Inflammatory macrophage treated with lipopolysaccharide for 4 hours (primary cell): ENCODE data around the gene RNF207.
A peak's percentile ranks its signal among the peaks of the same experiment; 100 is the strongest.

ENCODE experiments used
- DNase-seq: peaks from one replicate; pipeline ENCODE4 v3.0.0-alpha.2; 2020

Gene RNF207

DNA sequence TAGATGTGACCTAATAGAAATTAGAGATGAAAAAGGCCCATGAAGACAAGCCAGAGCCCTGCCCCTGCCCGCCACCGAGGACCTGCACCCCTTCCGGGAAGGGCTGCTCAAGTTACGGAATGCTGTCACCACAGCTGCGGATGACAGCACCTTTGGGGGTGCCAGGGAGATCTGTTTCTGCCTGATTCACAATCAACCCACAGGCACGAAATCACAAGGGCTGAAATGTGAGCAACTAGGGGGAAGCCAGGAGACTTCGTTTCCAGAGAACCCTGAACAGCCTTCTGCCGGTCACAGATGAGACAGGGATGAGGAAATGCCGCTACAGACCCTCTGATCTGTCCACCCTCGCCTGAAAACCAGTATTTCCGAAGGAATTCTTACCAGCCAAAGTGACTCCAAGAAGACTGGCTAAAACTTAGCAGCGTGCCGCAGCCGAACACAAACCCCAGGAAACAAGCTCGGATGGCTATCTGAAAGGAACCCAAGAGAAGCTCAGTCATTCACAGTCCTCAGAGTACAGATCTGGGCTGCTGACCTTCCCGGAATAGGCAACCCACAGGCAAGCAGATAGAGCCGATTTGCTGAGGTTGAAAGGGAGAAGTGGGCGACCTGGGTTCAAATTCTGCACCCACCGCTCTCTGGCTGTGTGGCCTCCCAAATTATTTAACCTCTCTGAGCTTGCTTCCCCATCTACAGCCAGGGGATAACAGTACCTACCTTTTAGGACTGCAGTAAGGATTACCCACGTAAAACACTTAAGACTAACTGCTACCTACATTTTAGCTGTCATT lies 28.8 kb downstream of the RNF207 start:
- DNase-seq: no peak

DNA sequence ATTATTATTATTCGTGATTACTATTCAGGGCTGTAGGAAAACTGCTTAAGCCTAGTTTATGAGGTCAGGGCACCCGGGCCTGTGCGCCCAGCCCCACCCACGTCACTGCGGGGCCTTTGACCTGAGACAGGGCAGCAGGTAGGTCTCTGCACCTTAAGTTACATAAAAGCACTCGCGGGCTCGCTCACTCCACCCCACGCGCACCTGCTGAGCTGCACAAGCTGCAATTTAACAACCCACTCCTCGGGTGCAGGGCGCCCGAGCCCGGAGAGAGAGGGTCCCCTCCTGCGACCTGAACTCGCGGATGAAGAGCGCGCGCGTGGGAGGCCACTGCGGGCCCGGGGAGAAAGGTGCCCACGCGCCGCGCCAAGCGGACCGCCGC lies 29.4 kb downstream of the RNF207 start:
- DNase-seq: no peak

DNA sequence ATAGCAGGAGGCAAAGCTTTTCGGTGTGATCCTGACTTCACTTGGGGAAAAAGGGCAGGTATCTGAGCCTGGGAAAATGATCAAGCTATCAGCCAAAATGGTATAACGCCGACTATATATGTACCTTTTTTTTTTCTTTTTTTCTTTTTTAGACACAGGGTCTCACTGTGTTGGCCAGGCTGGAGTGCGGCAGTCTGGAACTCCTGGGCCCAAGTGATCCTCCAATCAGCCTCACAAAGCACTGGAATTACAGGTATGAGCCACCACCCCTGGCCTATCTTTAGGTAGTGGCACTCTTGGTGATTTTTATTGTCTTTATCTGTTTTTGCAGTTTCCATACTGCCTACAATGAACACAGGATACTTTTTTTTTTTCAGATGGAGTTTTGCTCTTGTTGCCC lies 31.2 kb downstream of the RNF207 start:
- DNase-seq: no peak

DNA sequence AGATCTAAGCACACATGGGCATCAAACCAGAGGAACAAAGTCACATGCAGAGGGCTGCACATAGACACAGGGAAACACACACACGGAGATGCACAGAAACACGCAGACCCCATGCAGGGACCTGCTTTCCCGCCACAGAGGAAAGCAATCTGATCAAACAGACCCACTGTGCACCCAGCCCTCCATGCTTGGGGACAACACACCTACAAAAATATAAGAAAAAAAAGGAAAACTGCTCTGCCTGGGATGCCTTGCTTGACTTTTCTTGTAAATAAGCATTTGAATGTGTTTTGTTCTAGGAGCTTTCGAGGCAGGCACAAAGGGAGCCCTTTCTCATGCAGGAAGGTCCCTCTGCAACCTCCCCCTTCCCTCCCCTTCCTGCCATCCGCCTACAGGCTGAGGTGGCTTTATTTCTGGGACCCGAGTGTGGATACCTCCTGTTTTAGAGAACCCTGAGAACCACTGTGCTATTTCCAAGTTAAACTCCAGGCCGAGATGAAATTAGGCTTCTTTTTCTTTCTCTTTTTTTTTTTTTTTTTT lies 33.4 kb downstream of the RNF207 start:
- DNase-seq: no peak

DNA sequence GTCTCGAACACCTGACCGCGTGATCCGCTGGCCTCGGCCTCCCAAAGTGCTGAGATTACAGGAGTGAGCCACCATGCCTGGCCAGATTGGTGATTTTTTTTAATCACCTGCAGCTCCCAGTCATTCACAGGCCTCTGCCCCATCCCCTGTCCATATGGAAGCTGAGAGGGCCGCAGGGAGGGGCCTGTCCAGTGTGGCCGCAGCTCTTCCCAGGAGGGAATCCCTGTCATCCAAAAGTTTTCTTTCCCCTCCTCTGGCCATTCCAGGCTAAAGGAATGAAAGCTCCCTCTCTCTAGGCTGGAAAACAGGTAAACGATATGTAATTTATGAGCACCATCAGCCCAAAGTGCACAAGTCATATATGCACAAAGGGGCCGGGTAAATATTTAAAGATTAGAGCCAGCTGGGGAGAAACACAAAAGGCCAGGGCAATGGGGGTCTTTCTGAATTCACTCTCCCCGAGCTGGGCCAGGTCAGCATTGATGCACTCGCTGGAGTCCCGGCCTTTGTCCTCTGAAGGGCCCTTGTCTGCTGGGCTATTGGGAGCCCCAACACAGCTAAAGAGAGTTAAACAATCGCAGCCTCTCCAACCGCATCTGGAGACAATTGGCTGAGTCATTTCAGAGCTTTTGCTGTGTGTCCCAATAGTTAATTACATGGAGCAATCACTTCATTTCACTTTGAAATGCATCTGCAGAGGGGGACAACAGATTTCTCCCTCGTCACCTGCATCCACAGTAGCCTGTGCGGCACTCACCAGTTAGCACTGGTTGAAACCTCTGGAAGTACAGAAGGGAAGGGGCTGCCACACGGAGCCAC lies 34.2 kb downstream of the RNF207 start:
- DNase-seq: peak; percentile 32

DNA sequence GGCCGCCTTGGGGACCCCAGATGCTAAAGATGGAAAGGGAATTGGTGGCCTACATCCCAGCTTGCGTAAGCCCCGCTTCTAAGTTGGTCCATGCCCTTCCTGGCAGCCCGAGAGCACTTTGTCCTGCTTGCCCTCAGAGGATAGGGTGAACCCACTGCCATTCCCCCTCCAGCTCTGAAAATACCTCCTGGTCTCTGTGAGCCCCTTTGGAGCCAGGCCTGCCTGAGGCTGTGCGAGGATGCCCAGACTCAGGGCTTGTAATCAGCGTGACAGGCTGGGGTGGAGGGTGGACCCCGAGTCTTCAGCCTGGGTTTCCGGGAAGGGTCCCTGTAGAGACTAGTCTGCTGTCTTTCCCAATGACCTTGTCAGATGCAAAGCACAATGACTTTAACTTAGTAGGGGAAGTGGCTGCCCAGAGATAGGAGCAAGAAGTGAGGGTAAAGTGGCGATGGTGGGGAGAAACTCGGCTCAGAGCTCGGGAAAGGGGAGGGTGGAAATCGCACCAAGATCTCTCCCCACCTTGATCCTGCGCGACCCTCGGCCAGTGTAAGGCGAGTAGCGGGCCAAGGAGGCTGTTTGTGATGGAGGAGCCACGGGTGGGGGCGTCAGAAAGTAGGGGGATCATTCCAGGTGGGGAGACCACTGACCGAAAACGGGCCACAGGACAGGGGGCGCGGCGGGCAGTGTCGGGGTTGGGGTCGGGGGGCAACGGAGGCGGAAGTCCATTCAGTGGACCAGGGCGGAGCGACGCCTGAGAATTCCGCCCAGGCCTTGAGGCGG lies 35.4 kb downstream of the RNF207 start:
- DNase-seq: no peak

DNA sequence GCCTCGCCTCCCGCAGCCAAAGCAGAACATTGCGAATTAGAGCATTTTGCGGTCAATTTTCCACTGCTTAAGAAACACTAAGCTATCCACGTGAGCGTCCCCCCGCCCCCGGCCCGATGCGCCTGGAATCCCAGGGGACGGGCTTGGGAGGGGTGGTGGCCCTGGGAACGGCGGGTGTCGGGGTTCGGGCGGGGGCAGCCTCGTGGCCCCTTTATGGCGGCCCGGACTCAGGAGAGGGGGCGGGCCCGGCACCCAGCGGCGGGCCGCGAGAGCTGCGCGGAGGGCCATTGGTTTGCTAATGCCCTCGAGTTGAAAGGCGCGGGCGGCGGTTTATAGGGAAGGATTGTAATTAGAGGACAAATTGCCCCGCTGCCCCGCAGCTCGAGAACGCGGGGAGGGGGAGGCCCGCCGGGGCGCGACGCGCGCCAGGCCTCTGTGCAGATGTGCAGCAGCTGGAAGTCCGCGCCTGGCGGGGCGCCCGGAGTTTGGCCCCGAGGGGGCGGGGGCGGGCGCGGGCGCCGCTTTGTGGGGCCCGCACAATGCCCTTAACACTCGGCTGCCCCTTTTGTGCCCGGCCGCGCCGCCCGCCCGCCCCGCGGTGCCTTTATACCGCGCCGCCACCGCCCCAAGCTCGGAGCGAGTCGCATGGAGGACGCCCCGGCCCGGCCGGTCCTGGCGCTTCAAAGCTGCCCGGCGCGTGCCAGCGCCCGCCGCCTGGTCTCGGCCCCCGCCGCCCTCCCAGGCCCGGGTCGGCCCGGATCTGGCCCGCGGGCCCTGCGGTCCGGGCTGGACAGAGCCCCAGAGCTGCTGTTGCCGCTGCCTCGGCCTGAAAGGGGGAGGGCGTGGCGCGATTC lies 36.2 kb downstream of the RNF207 start:
- DNase-seq: no peak

DNA sequence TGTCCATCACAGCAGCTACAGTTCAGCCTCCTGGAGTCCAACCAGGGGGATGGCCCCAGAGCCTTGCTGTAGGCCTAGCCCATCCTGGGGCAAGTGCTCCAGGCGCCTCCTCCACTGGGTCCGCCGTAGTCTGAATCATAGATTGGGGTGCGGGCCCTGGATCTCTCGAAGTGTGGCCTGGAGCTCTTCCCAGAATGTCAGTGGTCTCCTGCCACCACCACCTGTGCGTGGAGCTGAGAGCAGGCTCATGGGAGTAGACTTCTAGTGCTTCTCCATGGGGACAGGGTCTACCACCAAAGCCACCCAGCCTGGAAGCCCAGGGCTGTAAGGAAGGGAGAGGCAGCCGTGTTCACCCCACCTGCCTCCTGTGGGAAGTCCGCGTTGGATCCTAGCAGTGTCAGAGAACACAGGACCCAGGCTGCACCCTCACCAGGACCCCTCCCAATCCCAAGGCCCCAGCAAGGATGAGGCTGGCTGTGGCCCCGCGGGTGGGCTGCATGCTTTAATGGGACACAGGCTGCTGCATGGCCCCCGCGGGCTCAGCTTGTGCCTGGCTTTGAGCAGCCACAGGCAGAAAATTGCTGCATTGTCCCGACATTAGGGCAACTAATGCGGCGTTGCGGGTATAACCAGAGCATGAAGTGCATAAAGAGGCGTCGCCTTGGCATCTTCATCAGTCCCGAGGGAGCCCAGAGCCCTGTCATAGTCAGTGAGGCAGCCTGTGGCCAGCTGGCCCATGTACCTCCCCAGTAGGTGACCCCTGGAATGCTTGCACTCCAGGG lies 37.3 kb downstream of the RNF207 start:
- DNase-seq: no peak

DNA sequence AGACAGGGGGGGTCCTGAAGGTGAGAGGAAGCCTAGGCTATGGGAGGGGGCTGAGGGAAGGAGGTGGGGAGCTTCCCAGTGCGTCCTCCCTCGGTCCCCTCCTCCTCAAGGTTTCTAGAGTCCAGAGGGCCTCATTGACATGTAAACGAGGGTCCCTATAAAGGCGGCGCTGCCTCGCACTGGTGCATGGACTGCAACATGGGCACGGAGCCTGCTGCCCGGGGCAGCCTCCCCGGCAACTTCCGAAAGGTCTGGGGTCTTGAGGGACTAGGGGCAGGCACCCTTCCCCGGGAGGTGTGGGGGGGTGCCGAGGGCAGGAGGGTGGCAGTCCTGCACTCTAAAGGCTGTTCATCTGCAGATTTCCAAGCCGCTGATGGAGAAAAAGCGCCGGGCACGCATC lies 38.1 kb downstream of the RNF207 start, which contains the start of gene HES3:
TSS of gene HES3 (plus strand) at position 187 of the 400 bp plus-strand sequence. CDS start at position 374, 187 bp downstream.
- DNase-seq: no peak

DNA sequence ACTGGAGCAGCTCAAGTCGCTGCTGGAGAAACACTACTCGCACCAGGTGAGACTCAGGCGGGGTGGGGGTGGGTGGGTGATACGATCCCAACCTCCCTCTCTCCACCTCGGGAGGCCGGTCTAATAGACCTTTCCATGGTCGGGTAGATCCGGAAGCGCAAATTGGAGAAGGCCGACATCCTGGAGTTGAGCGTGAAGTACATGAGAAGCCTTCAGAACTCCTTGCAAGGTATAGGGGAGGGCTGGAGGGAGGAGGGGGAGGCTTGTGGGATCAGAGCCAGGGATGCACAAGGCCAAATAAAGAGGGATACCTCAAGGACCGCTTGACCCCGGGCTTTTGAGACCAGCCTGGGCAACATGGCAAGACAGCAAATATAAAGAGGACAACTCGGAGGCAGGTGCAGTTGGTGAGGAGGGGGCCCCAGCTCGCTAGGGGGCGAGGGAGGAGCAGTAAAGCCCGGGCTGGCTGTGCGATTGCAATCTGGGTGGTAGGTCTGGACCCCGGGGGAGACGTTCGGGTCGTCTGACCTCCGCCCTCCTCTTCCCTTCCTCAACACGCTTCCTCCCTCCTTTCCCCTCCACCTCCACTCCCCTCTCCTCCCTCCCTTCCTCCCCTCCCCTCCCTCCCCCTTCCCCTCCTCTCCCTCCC lies 38.6 kb downstream of the RNF207 start:
- DNase-seq: no peak

DNA sequence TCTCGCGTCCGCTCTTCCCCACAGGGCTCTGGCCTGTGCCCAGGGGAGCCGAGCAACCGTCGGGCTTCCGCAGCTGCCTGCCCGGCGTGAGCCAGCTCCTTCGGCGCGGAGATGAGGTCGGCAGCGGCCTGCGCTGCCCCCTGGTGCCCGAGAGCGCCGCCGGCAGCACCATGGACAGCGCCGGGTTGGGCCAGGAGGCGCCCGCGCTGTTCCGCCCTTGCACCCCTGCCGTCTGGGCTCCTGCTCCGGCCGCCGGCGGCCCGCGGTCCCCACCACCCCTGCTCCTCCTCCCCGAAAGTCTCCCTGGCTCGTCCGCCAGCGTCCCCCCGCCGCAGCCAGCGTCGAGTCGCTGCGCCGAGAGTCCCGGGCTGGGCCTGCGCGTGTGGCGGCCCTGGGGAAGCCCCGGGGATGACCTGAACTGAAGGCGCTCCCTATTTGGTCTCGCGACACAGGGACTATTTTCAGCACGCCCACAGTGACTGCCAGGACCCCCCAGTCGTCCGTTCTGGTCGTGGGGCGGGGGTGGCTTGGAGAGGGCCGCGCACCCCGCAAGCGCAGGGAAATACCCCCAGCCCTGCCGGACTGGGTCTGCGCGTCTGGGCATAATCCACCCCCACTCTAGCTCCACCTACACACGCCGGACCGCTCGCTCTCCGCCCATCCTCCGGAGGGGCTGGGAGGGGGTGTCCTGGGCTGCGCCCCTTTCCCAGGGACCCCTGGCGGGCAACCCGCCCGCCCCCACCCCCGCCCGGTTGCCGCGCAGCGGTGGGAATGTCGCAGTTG lies 39.4 kb downstream of the RNF207 start:
- peak; percentile 80 for DNase-seq

DNA sequence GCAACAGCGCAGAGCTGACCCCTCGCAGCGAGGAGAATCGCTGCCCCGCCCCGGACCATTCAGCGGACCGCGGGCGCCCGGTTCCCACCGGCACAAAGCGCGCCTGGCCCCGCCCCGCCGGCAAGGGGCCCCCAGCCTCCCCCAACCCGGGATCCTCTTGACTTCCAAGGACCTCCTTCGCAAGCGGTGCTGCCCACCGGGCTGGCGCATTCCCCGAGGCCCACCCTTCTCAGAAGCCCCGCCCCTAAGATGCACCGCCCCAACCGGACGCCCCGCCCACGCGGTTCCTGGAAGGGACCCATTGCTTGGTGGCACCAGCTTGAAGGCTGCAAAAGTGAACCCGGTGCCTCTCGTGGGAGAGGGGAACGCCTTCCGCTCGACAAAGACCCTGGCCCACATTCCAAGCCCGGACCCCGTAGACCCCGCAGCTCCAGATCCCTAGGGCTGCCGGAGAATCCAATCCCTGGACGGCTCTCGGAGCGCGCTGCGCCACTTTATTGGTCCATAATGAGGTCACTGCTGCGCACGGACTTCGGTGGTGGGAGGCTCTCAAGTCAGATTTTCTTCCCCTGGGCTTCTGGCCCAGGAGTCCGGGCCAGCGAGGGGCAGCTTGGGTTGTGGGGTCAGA lies 40.1 kb downstream of the RNF207 start:
- peak; percentile 40 for DNase-seq

DNA sequence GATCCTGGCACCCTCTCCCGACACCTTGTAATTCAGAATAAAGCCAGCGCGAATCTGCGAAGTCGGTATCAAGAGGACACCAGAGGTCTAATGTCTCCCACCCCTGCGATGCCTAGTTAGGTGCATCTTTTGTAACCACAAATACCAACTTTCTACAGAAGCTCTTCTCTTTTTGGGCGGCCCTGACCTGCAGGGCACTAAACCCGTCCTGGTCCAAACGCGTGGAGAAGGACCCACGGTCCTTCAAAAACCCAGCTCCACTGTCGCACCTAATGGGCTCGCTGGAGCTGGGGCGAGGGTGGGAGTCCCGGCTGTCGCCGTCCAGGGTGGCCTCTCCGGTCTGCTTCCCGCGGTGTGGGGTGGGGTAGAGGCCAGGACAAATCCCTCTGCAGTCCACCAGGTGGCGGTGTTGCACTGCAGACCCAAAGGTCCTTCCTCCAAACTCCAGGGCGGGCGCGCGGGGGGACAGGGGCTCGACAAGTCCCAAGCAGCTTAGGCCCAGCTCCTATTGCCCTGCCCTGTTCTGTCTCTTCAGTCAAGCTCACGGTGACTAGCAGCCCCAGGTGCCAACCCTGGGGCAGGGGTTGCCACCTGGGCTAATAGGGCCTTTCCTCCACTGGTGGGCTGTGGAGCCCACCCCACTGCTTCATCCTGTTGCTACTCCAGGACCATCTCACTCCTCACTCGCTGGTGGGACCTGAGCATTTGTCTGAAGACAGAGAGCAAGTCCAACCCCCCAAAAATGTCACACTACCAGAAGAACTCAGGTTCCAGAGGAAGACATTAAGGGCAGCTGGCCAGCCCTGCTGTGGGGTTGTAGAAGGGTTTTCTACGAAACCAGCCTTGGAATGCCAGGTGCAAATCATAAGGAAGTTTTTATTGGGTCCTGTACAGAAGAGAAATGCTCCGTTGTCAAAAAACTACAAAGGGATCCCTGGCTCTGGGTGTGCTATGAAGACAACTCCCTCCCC lies 40.9 kb downstream of the RNF207 start:
- DNase-seq: peak; percentile 69

DNA sequence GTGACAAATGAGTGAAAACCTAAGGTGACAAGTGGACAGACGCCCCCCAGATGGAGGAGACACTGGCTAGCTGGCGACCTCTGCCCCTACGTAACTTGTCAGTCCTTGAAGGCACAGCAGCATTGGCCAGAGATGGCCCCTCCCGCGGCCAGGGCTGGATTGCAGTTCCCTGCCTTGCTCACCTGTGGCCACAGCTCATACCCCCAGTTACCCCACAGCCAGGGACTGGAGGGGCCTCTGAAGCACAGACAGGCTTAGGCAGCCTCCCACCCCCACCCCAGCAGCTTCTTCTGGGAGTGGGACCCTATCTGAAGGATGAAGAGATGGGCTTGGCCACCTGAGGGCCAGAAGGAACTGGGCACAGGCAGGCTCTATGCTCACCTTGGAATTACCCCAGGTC lies 41.7 kb downstream of the RNF207 start:
- no peak for DNase-seq

DNA sequence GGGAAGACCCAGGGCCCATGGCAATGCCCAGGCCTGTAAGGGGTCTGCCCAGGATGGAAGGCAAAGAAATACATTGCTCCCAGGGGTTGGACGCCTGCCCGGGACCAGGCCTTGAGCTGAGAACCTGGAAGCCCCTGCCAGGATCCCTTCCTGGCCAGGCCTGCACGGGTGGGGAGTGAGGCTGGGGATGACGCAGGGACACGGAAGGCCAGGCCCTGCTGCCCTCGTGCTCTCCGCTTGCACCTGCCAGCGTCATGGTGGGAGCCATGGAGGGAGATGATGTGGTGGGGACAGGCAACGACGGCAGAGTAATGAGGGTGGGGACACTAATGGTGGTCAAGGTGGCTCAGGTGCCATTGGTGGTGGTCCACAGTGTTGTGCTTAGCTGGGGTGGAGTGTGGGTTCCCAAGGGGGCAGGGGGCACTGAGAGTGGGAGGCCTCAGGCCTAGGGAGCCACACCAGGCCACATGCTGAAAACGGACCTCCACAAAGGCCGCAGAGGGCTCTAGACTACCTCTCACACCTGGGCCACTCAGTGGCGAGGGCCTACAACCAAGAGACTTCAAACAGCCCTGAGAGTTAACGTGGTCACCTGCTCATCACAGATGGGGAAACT lies 42.4 kb downstream of the RNF207 start:
- DNase-seq: no peak

DNA sequence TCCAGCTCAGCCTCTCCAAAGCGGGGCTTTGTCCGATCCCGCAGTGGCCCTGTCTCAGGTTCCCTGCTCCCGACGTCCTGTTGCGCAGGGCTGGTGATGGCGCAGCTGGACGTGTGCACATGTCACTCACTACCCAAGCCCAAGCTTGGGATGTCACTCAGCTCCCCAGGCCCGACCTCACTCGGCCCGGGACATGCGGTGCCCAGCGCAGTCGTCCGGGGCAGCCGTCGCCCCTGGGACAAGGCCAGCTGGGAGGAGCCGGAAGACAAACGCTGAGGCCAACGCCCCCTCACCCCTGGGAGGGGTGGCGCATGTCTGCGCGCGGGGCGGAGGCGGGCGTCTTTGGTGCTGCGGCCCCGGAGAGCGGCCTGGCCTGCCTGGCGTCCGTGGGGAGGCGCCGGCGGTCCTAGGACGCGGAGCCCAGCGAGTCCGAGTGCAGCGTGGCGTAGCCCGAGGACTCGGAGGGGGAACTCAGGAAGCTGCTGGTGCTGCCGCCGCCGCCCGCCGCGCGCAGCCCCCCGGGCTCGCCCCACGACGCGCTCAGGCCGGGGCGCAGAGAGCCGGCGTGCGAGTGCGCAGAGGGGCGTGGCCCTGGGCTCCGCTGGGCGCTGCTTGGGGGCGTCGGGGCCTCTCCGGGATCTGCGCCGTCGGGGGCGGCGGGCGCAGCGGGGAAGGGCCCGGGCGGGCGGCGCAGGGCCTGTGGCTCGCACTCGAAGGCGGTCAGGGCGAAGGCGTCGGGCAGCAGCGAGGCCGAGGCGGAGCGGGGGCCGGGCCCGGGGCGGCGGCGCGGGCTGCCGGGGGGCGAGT lies 43.2 kb downstream of the RNF207 start:
- DNase-seq: peak; percentile 42
